ENCODE results near the gene RIMBP2. TPM values are rescaled to one million over a fixed set of nuclear protein-coding genes. Genes with fewer than 3 reads are reported as not detected.

Gene RIMBP2
- total RNA-seq, 8 experiments from 2014 or later: 0.09 to 24.7 (median 13.0) TPM

GRCh38 chr12:130568501-130568900, 147.6 kb downstream of the RIMBP2 start:
- no peak overlapping the region for H3K27ac ChIP-seq
- ATAC-seq (replicated peaks in 6 of 8): no peak
- in situ Hi-C loops (cut with MboI; ENCODE audit: low pct_unique_long_range_greater_than_20kb in 2 of 9, low sequenced_read_pairs in 9 of 9, unreplicated experiment in 9 of 9): no loop called here
- peaks cover 0 to under 1% of the 10 kb centered on the region in 2 donors for H3K4me1 ChIP-seq (replicated peaks in 1 of 2)
- 0 to 87% (median 56%) methylated on average over 1 to 7 of the region's 7 CpGs; no CpG with 5 or more reads in 2 of the 10 experiments for WGBS, 10 experiments
- H3K4me3 ChIP-seq: no peak overlapping the region

GRCh38 chr12:130568041-130568440, 148.1 kb downstream of the RIMBP2 start:
- Histone ChIP-seq H3K4me1 (replicated peaks in 1 of 2) (peaks cover 0 to 5% of the 10 kb centered on the region in 2 donors), H3K27ac (no peak overlapping the region), H3K4me3 (no peak overlapping the region)
- ATAC-seq (replicated peaks in 6 of 8): no peak
- in situ Hi-C loops (cut with MboI; ENCODE audit: low pct_unique_long_range_greater_than_20kb in 2 of 9, low sequenced_read_pairs in 9 of 9, unreplicated experiment in 9 of 9): no loop called here
- 0 to 79% (median 33%) methylated on average over 1 to 2 of the region's 2 CpGs; no CpG with 5 or more reads in 5 of the 10 experiments for WGBS, 10 experiments

GRCh38 chr12:130566446-130567155, 149.5 kb downstream of the RIMBP2 start:
- Histone ChIP-seq H3K27ac (no peak overlapping the region), H3K4me3 (no peak overlapping the region), H3K4me1 (replicated peaks in 1 of 2) (peaks cover 0 to 13% of the 10 kb centered on the region in 2 donors)
- WGBS, 10 experiments: 14 to 88% (median 37%) methylated on average over 1 to 3 of the region's 6 CpGs; no CpG with 5 or more reads in 4 of the 10 experiments
- in situ Hi-C loops (cut with MboI; ENCODE audit: low pct_unique_long_range_greater_than_20kb in 2 of 9, low sequenced_read_pairs in 9 of 9, unreplicated experiment in 9 of 9): no loop called here
- no peak for ATAC-seq (replicated peaks in 6 of 8)

GRCh38 chr12:130565189-130565588, 150.9 kb downstream of the RIMBP2 start:
- in situ Hi-C loops (cut with MboI; ENCODE audit: low pct_unique_long_range_greater_than_20kb in 2 of 9, low sequenced_read_pairs in 9 of 9, unreplicated experiment in 9 of 9): no loop called here
- Histone ChIP-seq H3K4me1 (replicated peaks in 1 of 2) (peaks cover 0 to 13% of the 10 kb centered on the region in 2 donors), H3K27ac (no peak overlapping the region), H3K4me3 (no peak overlapping the region)
- WGBS, 10 experiments: 40 to 100% (median 68%) methylated on average over 1 of the region's 1 CpG; no CpG with 5 or more reads in 4 of the 10 experiments
- ATAC-seq (replicated peaks in 6 of 8): no peak

- ATAC-seq (replicated peaks in 6 of 8): peak in 4 of 8 experiments; percentile 29 to 50 (median 37)
- in situ Hi-C loops (cut with MboI; ENCODE audit: low pct_unique_long_range_greater_than_20kb in 2 of 9, low sequenced_read_pairs in 9 of 9, unreplicated experiment in 9 of 9): no loop called here
- 0 to 75% (median 22%) methylated on average over 1 to 2 of the region's 2 CpGs; no CpG with 5 or more reads in 3 of the 10 experiments for WGBS, 10 experiments
Measured at GRCh38 chr12:130563323-130563722, 152.8 kb downstream of the RIMBP2 start.

GRCh38 chr12:130562716-130563115, 153.4 kb downstream of the RIMBP2 start:
- ATAC-seq (replicated peaks in 6 of 8): peak in 4 of 8 experiments; percentile 34 to 90 (median 70)

More at GRCh38 chr12:130563323-130563722, 152.8 kb downstream of the RIMBP2 start:
- Histone ChIP-seq H3K4me3 (no peak overlapping the region), H3K4me1 (replicated peaks in 1 of 2) (peaks cover 0 to 14% of the 10 kb centered on the region in 2 donors), H3K27ac (no peak overlapping the region)

GRCh38 chr12:130560321-130560720, 155.8 kb downstream of the RIMBP2 start:
- Histone ChIP-seq H3K4me3 (no peak overlapping the region), H3K27ac (no peak overlapping the region), H3K4me1 (replicated peaks in 1 of 2) (peaks cover 0 to 44% of the 10 kb centered on the region in 2 donors)
- WGBS, 10 experiments: 0 to 100% (median 70%) methylated on average over 1 to 7 of the region's 11 CpGs; no CpG with 5 or more reads in 3 of the 10 experiments
- in situ Hi-C loops (cut with MboI; ENCODE audit: low pct_unique_long_range_greater_than_20kb in 2 of 9, low sequenced_read_pairs in 9 of 9, unreplicated experiment in 9 of 9): no loop called here
- ATAC-seq (replicated peaks in 6 of 8): no peak

More at GRCh38 chr12:130562716-130563115, 153.4 kb downstream of the RIMBP2 start:
- H3K4me3 ChIP-seq: no peak overlapping the region
- H3K4me1 ChIP-seq (replicated peaks in 1 of 2): peaks cover 0 to 20% of the 10 kb centered on the region in 2 donors
- in situ Hi-C loops (cut with MboI; ENCODE audit: low pct_unique_long_range_greater_than_20kb in 2 of 9, low sequenced_read_pairs in 9 of 9, unreplicated experiment in 9 of 9): no loop called here
- no peak overlapping the region for H3K27ac ChIP-seq
- 17 to 79% (median 49%) methylated on average over 2 to 5 of the region's 5 CpGs; no CpG with 5 or more reads in 1 of the 10 experiments for WGBS, 10 experiments

GRCh38 chr12:130559806-130560205, 156.3 kb downstream of the RIMBP2 start:
- peaks cover 0 to 49% of the 10 kb centered on the region in 2 donors for H3K4me1 ChIP-seq (replicated peaks in 1 of 2)
- ATAC-seq (replicated peaks in 6 of 8): no peak
- WGBS, 10 experiments: 14 to 100% (median 69%) methylated on average over 1 to 7 of the region's 7 CpGs
- H3K4me3 ChIP-seq: no peak overlapping the region
- in situ Hi-C loops (cut with MboI; ENCODE audit: low pct_unique_long_range_greater_than_20kb in 2 of 9, low sequenced_read_pairs in 9 of 9, unreplicated experiment in 9 of 9): no loop called here
- H3K27ac ChIP-seq: no peak overlapping the region

GRCh38 chr12:130557886-130558765, 158.0 kb downstream of the RIMBP2 start:
- no peak overlapping the region for H3K4me3 ChIP-seq
- H3K27ac ChIP-seq: no peak overlapping the region
- 10 to 89% (median 58%) methylated on average over 2 to 13 of the region's 16 CpGs; no CpG with 5 or more reads in 1 of the 10 experiments for WGBS, 10 experiments
- in situ Hi-C loops (cut with MboI; ENCODE audit: low pct_unique_long_range_greater_than_20kb in 2 of 9, low sequenced_read_pairs in 9 of 9, unreplicated experiment in 9 of 9): no loop called here
- ATAC-seq (replicated peaks in 6 of 8): peak in 3 of 8 experiments; percentile 11 to 38 (median 27)
- peaks cover 0 to 54% of the 10 kb centered on the region in 2 donors for H3K4me1 ChIP-seq (replicated peaks in 1 of 2)

- ATAC-seq (replicated peaks in 6 of 8): no peak
- no peak overlapping the region for H3K27ac ChIP-seq
- H3K4me3 ChIP-seq: no peak overlapping the region
- in situ Hi-C loops (cut with MboI; ENCODE audit: low pct_unique_long_range_greater_than_20kb in 2 of 9, low sequenced_read_pairs in 9 of 9, unreplicated experiment in 9 of 9): no loop called here
- peaks cover 0 to 45% of the 10 kb centered on the region in 2 donors for H3K4me1 ChIP-seq (replicated peaks in 1 of 2)
- 0 to 81% (median 65%) methylated on average over 1 to 6 of the region's 9 CpGs; no CpG with 5 or more reads in 4 of the 10 experiments for WGBS, 10 experiments
Measured at GRCh38 chr12:130557201-130557600, 158.9 kb downstream of the RIMBP2 start.

- in situ Hi-C loops (cut with MboI; ENCODE audit: low pct_unique_long_range_greater_than_20kb in 2 of 9, low sequenced_read_pairs in 9 of 9, unreplicated experiment in 9 of 9): no loop called here
- ATAC-seq (replicated peaks in 6 of 8): no peak
- Histone ChIP-seq H3K27ac (no peak overlapping the region), H3K4me3 (no peak overlapping the region), H3K4me1 (replicated peaks in 1 of 2) (peaks cover 0 to 45% of the 10 kb centered on the region in 2 donors)
- 0 to 80% (median 54%) methylated on average over 2 to 3 of the region's 8 CpGs; no CpG with 5 or more reads in 6 of the 10 experiments for WGBS, 10 experiments
Measured at GRCh38 chr12:130556486-130557055, 159.5 kb downstream of the RIMBP2 start.

GRCh38 chr12:130555628-130556485, 160.2 kb downstream of the RIMBP2 start:
- Histone ChIP-seq H3K27ac (no peak overlapping the region), H3K4me1 (replicated peaks in 1 of 2) (peaks cover 0 to 45% of the 10 kb centered on the region in 2 donors), H3K4me3 (no peak overlapping the region)
- in situ Hi-C loops (cut with MboI; ENCODE audit: low pct_unique_long_range_greater_than_20kb in 2 of 9, low sequenced_read_pairs in 9 of 9, unreplicated experiment in 9 of 9): no loop called here
- peak in 5 of 8 experiments; percentile 46 to 79 (median 77) for ATAC-seq (replicated peaks in 6 of 8)
- WGBS, 10 experiments: 0 to 56% (median 28%) methylated on average over 6 to 18 of the region's 20 CpGs

All from motor neuron (in vitro differentiated cells).